Fibroblast of mammary gland (primary cell): ENCODE measurements around the gene LRRC75A.

Experiments
- DNase-seq: peaks from one replicate; pipeline ENCODE4 v3.0.0-alpha.2; 2010; ENCODE audit warnings: low read depth
- H3K4me3 ChIP-seq: 2 replicates; pipeline ENCODE4 v1.5.1; 2011; ENCODE audit warnings: low read depth, mild to moderate bottlenecking, low read length, moderate library complexity; ENCODE audit not compliant: control insufficient read depth
- CTCF ChIP-seq: conservative IDR thresholded peaks from 2 replicates; pipeline ENCODE4 v1.5.1; 2011; ENCODE audit warnings: low read depth, low read length, inconsistent platforms; ENCODE audit not compliant: control insufficient read depth, insufficient read depth

Gene LRRC75A

GRCh38 chr17:16419929-16420271, 72.1 kb downstream of the LRRC75A start:
- peak overlapping the region; percentile 6 for H3K4me3 ChIP-seq
- TF ChIP-seq CTCF = no peak
- peak; percentile 87 for DNase-seq

GRCh38 chr17:16419074-16419928, 72.7 kb downstream of the LRRC75A start:
- H3K4me3 ChIP-seq = peak overlapping the region; percentile 7
- TF ChIP-seq CTCF = no peak
- DNase-seq = peak; percentile 95

GRCh38 chr17:16418685-16419068, 73.3 kb downstream of the LRRC75A start:
- no peak overlapping the region for H3K4me3 ChIP-seq
- no peak for DNase-seq
- no peak for TF ChIP-seq CTCF

GRCh38 chr17:16417896-16418684, 73.9 kb downstream of the LRRC75A start:
- TF ChIP-seq CTCF = no peak
- H3K4me3 ChIP-seq = no peak overlapping the region
- peak; percentile 79 for DNase-seq

GRCh38 chr17:16417399-16417798, 74.6 kb downstream of the LRRC75A start:
- no peak for DNase-seq
- no peak overlapping the region for H3K4me3 ChIP-seq
- no peak for TF ChIP-seq CTCF

- TF ChIP-seq CTCF = peak; percentile 24
- no peak for DNase-seq
- H3K4me3 ChIP-seq = peak within 1 kb of the TSS; percentile 62
Measured at GRCh38 chr17:16415031-16415924, 76.7 kb downstream of the LRRC75A start, which contains the start of gene TRPV2. Gene TRPV2 (plus strand): TSS chr17:16415571. CDS start chr17:16417669, 2,098 bp downstream.
